Measurements from ENCODE around the gene CNKSR2.

The CNKSR2 gene

DNA sequence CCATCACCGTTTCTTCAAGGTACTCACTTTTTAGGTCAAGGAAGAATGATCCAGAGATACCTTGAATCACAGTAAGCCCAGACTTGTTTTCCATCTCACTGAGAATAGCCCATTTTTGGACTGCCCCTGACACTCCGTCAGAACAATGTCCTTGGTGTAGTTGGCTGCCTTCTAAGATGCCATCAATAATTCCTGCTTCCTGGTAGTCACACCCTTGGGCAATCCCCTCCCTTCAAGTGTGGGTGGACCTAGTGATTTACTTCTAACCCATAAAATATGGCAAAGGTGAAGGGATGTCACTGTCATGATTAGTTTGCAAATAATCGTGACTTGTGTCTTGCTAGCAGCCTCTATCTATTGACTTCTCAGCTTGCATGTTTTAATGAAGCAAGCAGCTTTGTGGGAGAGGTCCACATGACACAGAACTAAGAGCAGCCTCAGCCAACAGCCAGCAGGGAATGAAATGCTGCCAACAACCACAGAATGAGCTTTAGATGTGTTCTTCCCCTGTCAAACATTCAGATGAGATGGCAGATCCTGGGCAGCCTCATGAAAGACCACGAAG, 303.9 kb downstream of the CNKSR2 start:
- no peak for DNase-seq

DNA sequence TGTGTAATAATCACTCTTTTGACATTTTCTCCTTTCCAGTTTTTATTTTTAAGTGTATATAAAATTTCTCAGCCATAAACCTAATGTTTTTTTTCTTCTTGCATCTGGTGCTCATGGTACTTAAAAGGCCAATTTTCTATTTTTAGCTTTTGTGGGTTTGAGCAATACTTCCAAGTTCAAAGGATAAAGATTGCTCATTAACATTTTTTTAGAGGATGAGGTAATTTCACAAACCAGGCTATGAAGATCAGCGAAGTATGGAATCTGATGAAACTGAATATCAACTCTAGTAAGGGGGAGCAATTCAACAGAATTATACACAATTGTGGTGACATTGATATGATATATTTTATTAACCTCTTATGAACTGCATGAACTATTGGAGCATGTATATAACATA, 309.7 kb downstream of the CNKSR2 start:
- no peak for DNase-seq

DNA sequence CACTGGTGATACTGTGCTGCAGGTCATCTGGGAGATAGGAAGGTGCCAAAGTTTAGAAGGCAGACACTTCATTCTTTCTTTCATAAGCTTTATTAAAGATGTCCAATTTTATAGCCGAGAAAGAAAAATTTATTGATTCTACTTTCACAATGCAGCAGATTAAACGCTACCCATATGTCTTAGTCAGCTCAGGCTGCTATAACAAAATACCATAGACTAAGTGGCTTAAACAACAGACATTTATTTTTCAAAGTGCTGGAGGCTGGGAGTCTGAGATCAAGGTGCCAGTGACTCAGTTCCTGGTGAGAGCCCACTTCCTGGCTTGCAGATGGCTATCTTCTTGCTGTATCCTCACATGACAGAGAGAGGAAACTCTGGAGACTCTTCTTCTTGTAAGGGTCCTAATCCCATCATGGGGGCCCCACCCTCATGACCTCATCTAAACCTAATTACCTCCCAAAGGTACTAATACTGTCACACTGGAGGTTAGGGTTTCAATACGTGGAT, 317.3 kb downstream of the CNKSR2 start:
- DNase-seq, result no peak

- DNase-seq, result no peak
Measured at GRCh38 chrX:21698272-21698671, 324.1 kb downstream of the CNKSR2 start.

GRCh38 chrX:21699136-21699535, 324.9 kb downstream of the CNKSR2 start:
- DNase-seq, result no peak

- no peak for DNase-seq
Measured at GRCh38 chrX:21700275-21700674, 326.1 kb downstream of the CNKSR2 start.

- peak; percentile 85 for DNase-seq
Measured at GRCh38 chrX:21700967-21701366, 326.7 kb downstream of the CNKSR2 start.

- DNase-seq, result no peak
Measured at GRCh38 chrX:21702725-21703124, 328.5 kb downstream of the CNKSR2 start.

Measured in NCI-H146 (cell line).